ENCODE results near the gene TRMT5.

DNA sequence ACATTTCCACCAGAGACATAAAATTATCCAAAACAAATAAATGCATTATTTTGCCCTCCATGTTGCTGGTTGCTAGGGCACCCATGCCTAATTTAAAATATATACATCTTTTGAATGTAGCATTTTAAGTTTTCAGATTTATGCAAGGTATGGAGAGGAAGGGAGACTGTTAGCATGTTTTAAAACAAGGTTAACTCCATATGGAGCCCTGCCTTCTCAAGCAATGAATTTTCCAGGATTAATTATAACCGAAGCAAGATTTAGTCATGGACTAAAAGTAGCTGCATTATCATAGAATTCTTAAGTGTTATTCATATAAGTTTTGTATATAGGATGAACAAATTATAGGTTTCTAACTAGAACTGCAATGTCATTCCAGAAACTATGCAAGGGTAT, 37.2 kb downstream of the TRMT5 start:
- TF ChIP-seq, protein P1, sequence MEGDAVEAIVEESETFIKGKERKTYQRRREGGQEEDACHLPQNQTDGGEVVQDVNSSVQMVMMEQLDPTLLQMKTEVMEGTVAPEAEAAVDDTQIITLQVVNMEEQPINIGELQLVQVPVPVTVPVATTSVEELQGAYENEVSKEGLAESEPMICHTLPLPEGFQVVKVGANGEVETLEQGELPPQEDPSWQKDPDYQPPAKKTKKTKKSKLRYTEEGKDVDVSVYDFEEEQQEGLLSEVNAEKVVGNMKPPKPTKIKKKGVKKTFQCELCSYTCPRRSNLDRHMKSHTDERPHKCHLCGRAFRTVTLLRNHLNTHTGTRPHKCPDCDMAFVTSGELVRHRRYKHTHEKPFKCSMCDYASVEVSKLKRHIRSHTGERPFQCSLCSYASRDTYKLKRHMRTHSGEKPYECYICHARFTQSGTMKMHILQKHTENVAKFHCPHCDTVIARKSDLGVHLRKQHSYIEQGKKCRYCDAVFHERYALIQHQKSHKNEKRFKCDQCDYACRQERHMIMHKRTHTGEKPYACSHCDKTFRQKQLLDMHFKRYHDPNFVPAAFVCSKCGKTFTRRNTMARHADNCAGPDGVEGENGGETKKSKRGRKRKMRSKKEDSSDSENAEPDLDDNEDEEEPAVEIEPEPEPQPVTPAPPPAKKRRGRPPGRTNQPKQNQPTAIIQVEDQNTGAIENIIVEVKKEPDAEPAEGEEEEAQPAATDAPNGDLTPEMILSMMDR (IDR thresholded peaks at IDR 0.05) = no peak
- TF ChIP-seq POLR2A (IDR thresholded peaks at IDR 0.05) = no peak

Data from uterus (tissue), 2 donors.